ENCODE data around the gene NOC2L. TPM values are rescaled to one million over a fixed set of nuclear protein-coding genes. Genes with fewer than 3 reads are reported as not detected.
A peak's percentile ranks its signal among the peaks of the same experiment; 100 is the strongest.

The NOC2L gene
- total and polyA plus RNA-seq, 9 of the 15 experiments (the other 6 are each of a cell fraction or from before 2014, with no cell fraction given): 4.0 to 410 (median 200) TPM

GRCh38 chr1:941015-941587, 18.0 kb downstream of the NOC2L start (continued):
- TF ChIP-seq ZNF449 (CRISPR knock-in tag; IDR thresholded peaks at IDR 0.05) (no peak), SREBF2 (CRISPR knock-in tag; IDR thresholded peaks at IDR 0.05) (no peak), DMBX1 (CRISPR knock-in tag; IDR thresholded peaks at IDR 0.05; ENCODE audit: borderline replicate concordance) (no peak), RFX7 (CRISPR knock-in tag; IDR thresholded peaks at IDR 0.05) (no peak), PCBP1 (IDR thresholded peaks at IDR 0.05; ENCODE audit: low read depth, low read length, poor library complexity, severe bottlenecking) (no peak), GTF3C2 (IDR thresholded peaks at IDR 0.05; ENCODE audit: borderline replicate concordance, extremely low read depth, insufficient read length) (no peak), SPI1 (IDR thresholded peaks at IDR 0.05; ENCODE audit: borderline replicate concordance, low read depth, low read length) (no peak), ZFP36 (IDR thresholded peaks at IDR 0.05; ENCODE audit: low read depth, low read length, partially characterized antibody) (no peak), XRCC3 (IDR thresholded peaks at IDR 0.05) (no peak), HBP1 (CRISPR knock-in tag; IDR thresholded peaks at IDR 0.05) (no peak), SRSF1 (IDR thresholded peaks at IDR 0.05; ENCODE audit: low read depth, low read length) (no peak), ATF1 (CRISPR knock-in tag; IDR thresholded peaks at IDR 0.05) (no peak), ATF1 (tag; IDR thresholded peaks at IDR 0.05) (0 out of 2 replicates have a peak, but pooled peaks have one; percentile 3), NCOR1 (IDR thresholded peaks at IDR 0.05) (no peak)
- TF ChIP-seq, protein P1, sequence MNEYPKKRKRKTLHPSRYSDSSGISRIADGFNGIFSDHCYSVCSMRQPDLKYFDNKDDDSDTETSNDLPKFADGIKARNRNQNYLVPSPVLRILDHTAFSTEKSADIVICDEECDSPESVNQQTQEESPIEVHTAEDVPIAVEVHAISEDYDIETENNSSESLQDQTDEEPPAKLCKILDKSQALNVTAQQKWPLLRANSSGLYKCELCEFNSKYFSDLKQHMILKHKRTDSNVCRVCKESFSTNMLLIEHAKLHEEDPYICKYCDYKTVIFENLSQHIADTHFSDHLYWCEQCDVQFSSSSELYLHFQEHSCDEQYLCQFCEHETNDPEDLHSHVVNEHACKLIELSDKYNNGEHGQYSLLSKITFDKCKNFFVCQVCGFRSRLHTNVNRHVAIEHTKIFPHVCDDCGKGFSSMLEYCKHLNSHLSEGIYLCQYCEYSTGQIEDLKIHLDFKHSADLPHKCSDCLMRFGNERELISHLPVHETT (CRISPR knock-in tag; conservative IDR thresholded peaks at IDR 0.05 in 1 of 2, IDR thresholded peaks at IDR 0.05 in 1 of 2): no peak
- TF ChIP-seq, protein P2, sequence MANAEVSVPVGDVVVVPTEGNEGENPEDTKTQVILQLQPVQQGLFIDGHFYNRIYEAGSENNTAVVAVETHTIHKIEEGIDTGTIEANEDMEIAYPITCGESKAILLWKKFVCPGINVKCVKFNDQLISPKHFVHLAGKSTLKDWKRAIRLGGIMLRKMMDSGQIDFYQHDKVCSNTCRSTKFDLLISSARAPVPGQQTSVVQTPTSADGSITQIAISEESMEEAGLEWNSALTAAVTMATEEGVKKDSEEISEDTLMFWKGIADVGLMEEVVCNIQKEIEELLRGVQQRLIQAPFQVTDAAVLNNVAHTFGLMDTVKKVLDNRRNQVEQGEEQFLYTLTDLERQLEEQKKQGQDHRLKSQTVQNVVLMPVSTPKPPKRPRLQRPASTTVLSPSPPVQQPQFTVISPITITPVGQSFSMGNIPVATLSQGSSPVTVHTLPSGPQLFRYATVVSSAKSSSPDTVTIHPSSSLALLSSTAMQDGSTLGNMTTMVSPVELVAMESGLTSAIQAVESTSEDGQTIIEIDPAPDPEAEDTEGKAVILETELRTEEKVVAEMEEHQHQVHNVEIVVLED (CRISPR knock-in tag; IDR thresholded peaks at IDR 0.05): no peak
